ENCODE results near the gene GRHPR.

- no peak for TF ChIP-seq POLR2AphosphoS5 (IDR thresholded peaks at IDR 0.05)
- TF ChIP-seq CTCF (IDR thresholded peaks at IDR 0.05) = no peak
- no peak for TF ChIP-seq POLR2A (IDR thresholded peaks at IDR 0.05)
These were observed 2.8 kb downstream of the GRHPR start for GRCh38 chr9:37425298-37425752.

Data from suprapubic skin (tissue), 4 donors.